Kidney (tissue), 14 donors: ENCODE data around the gene PANK4. TPM values are rescaled to one million over a fixed set of nuclear protein-coding genes. Genes with fewer than 3 reads are reported as not detected.

ENCODE experiments used
- DNase-seq, 5 donors: peaks; one replicate each; pipeline ENCODE4 v3.0.0-alpha.2; 2013 to 2020
- FAIRE-seq: peaks from 2 replicates; lab custom pipeline; 2012; peaks lifted over from hg19 to GRCh38; lab: Jason Lieb, UNC
- H3K27ac ChIP-seq, 2 donors: one replicate each; pipeline ENCODE4 v1.7.0; 2013; ENCODE audit warnings: low read depth in 2 of 2, low read length in 2 of 2, inconsistent platforms in 1 of 2
- H3K27me3 ChIP-seq: one replicate; pipeline ENCODE4 v1.7.1; 2013; ENCODE audit warnings: low read length, inconsistent platforms; ENCODE audit not compliant: control insufficient read depth, insufficient read depth
- H3K36me3 ChIP-seq, 3 donors: one replicate each; pipeline versions ENCODE4 v1.7.0 to v1.7.1; 2013; ENCODE audit warnings: low read length in 3 of 3, control low read depth in 1 of 3, inconsistent platforms in 1 of 3; ENCODE audit not compliant: insufficient read depth in 3 of 3, control insufficient read depth in 2 of 3
- H3K4me1 ChIP-seq, 3 donors: one replicate each; pipeline versions ENCODE4 v1.7.0 to v1.7.1; 2013; ENCODE audit warnings: low read length in 3 of 3, inconsistent platforms in 1 of 3, low read depth in 1 of 3; ENCODE audit not compliant: control insufficient read depth in 2 of 3, insufficient read depth in 2 of 3
- H3K4me3 ChIP-seq, 3 donors: one replicate each; pipeline versions ENCODE4 v1.7.0 to v1.8.1; 2013; ENCODE audit warnings: low read length in 3 of 3, control low read depth in 1 of 3, inconsistent platforms in 1 of 3
- H3K9ac ChIP-seq, 3 donors: one replicate each; pipeline versions ENCODE4 v1.7.0 to v1.7.1; 2013; ENCODE audit warnings: low read length in 3 of 3, control low read depth in 1 of 3, inconsistent platforms in 1 of 3
- H3K9me3 ChIP-seq, 3 donors: one replicate each; pipeline versions ENCODE4 v1.7.0 to v1.7.1; 2013; ENCODE audit warnings: low read length in 3 of 3, control low read depth in 1 of 3, inconsistent platforms in 1 of 3; ENCODE audit not compliant: control insufficient read depth in 2 of 3, insufficient read depth in 1 of 3
- CTCF ChIP-seq: IDR thresholded peaks from 3 replicates; pipeline ENCODE4 v1.5.1; 2012; ENCODE audit warnings: mild to moderate bottlenecking, moderate library complexity, borderline replicate concordance; ENCODE audit not compliant: insufficient read depth; ENCODE audit errors: extremely low read depth
- intact Hi-C: fragments of 100-400 bp; cut with DNase I; formaldehyde crosslinking; loops from one replicate; pipeline ENCODE4 v1.11.1; 2022
- polyA plus RNA-seq: library from polyadenylated mRNA; stranded (reverse); fragments of 350-450 nt; fragmentation: Illumina TruSeq; extraction: RNeasy Lipid Tissue Mini Kit (QIAGEN cat#74804); gene quantifications from one replicate; pipeline ENCODE4 v1.2.3, GENCODE V29; 2014; ENCODE audit warnings: low read depth, low replicate concordance; ENCODE audit not compliant: insufficient read depth
- total RNA-seq: library from RNA; stranded (reverse); fragmentation: NEBNext Ultra II Directional; extraction: Animal tissue kit (Norgen Biotek cat#: 25700); gene quantifications from one replicate; pipeline ENCODE4 v1.2.1, GENCODE V29; 2021
- donor health status: control.
- donor health status: control.
- donor health status: control.
- donor health status: control.
- donor health status: control.
- donor health status: DM: yes; HTN: yes; CAD: no.
- donor health status: Normal renal cell carcinoma (clear cell type).

The PANK4 gene
- total and polyA plus RNA-seq, 2 donors from 2014 or later: 13.3 to 33.7 TPM

GRCh38 chr1:2458687-2459086 lies 67.7 kb downstream of the PANK4 start:
- H3K27me3 ChIP-seq: no peaks in the 10 kb centered on the region
- intact Hi-C loops: no loop called here
- H3K4me3 ChIP-seq: no peak overlapping the region
- H3K36me3 ChIP-seq: no peaks in the 10 kb centered on the region
- H3K4me1 ChIP-seq: no peaks in the 10 kb centered on the region
- DNase-seq (no peak), FAIRE-seq (no peak)
- no peak overlapping the region for H3K9ac ChIP-seq
- H3K9me3 ChIP-seq: no peaks in the 10 kb centered on the region
- no peak overlapping the region for H3K27ac ChIP-seq
- TF ChIP-seq CTCF: no peak

Other genes starting within 250 kb of the PANK4 start
- 24.7 TPM for gene MORN1, start 135.0 kb downstream of the PANK4 start, total RNA-seq
- gene MORN1, start 135.0 kb downstream of the PANK4 start, polyA plus RNA-seq: 9.0 TPM
- 162 TPM for gene RER1, start 134.8 kb downstream of the PANK4 start, total RNA-seq
- 158 TPM for gene RER1, start 134.8 kb downstream of the PANK4 start, polyA plus RNA-seq
- gene PEX10, start 114.0 kb downstream of the PANK4 start, total RNA-seq: 25.6 TPM
- 26.8 TPM for gene PEX10, start 114.0 kb downstream of the PANK4 start, polyA plus RNA-seq
- 8.7 TPM for gene PLCH2, start 50.3 kb downstream of the PANK4 start, total RNA-seq
- gene PLCH2, start 50.3 kb downstream of the PANK4 start, polyA plus RNA-seq: 7.4 TPM
- 0.44 TPM for gene HES5, start 3.7 kb upstream of the PANK4 start, total RNA-seq
- not detected for gene HES5, start 3.7 kb upstream of the PANK4 start, polyA plus RNA-seq
- 95.0 TPM for gene TNFRSF14, start 29.8 kb upstream of the PANK4 start, total RNA-seq
- gene TNFRSF14, start 29.8 kb upstream of the PANK4 start, polyA plus RNA-seq: 99.1 TPM
- gene PRXL2B, start 60.2 kb upstream of the PANK4 start, total RNA-seq: 39.5 TPM
- gene PRXL2B, start 60.2 kb upstream of the PANK4 start, polyA plus RNA-seq: 25.6 TPM
- gene MMEL1, start 106.4 kb upstream of the PANK4 start, total RNA-seq: 4.0 TPM
- 8.5 TPM for gene MMEL1, start 106.4 kb upstream of the PANK4 start, polyA plus RNA-seq